T follicular helper cell (primary cell): Measurements from ENCODE around the gene MAX.

Source experiments
- DNase-seq: peaks from one replicate; pipeline ENCODE4 v3.0.0-alpha.2; 2020; ENCODE audit warnings: low read depth
- total RNA-seq, 2 experiments: gene quantifications; one replicate each; lab custom pipeline; 2026; lab: John Stamatoyannopoulos, UW

MAX gene
- total RNA-seq, result 112 to 132 reads per million in 2 experiments

GRCh38 chr14:65102441-65103149, at the start of gene MAX:
MAX (minus strand) TSS chr14:65102517; CDS start chr14:65102339, 178 bp downstream.
- peak; percentile 98 for DNase-seq

- no peak for DNase-seq
Observed at GRCh38 chr14:65151609-65151956, 49.3 kb upstream of the MAX start.

- no peak for DNase-seq
Observed at GRCh38 chr14:65150898-65151608, 48.7 kb upstream of the MAX start.

- no peak for DNase-seq
Observed at GRCh38 chr14:65149116-65149515, 46.8 kb upstream of the MAX start.

GRCh38 chr14:65144170-65144569, 41.9 kb upstream of the MAX start:
- DNase-seq, result no peak

- DNase-seq, result no peak
Observed at GRCh38 chr14:65142914-65143625, 40.8 kb upstream of the MAX start.

GRCh38 chr14:65142429-65142828, 40.1 kb upstream of the MAX start:
- no peak for DNase-seq

GRCh38 chr14:65141523-65141922, 39.2 kb upstream of the MAX start:
- DNase-seq, result no peak

GRCh38 chr14:65137648-65138307, 35.5 kb upstream of the MAX start:
- DNase-seq, result no peak

GRCh38 chr14:65134651-65135579, 32.6 kb upstream of the MAX start:
- no peak for DNase-seq

- no peak for DNase-seq
Observed at GRCh38 chr14:65132855-65133254, 30.5 kb upstream of the MAX start.

GRCh38 chr14:65131301-65131701, 29.0 kb upstream of the MAX start:
- no peak for DNase-seq

GRCh38 chr14:65128096-65128495, 25.8 kb upstream of the MAX start:
- no peak for DNase-seq

- DNase-seq, result no peak
Observed at GRCh38 chr14:65117769-65118745, 15.7 kb upstream of the MAX start.

GRCh38 chr14:65115615-65116014, 13.3 kb upstream of the MAX start:
- no peak for DNase-seq

- no peak for DNase-seq
Observed at GRCh38 chr14:65110525-65110924, 8.2 kb upstream of the MAX start.

- DNase-seq, result no peak
Observed at GRCh38 chr14:65109357-65109756, 7.0 kb upstream of the MAX start.

GRCh38 chr14:65107200-65107599, 4.9 kb upstream of the MAX start:
- DNase-seq, result no peak

- no peak for DNase-seq
Observed at GRCh38 chr14:65106736-65107135, 4.4 kb upstream of the MAX start.

- no peak for DNase-seq
Observed at GRCh38 chr14:65106316-65106715, 4.0 kb upstream of the MAX start.
